HPDE6-E6E7 (cell line): ENCODE data around the gene ZNF774.
"Not testable (repeated sequence)": the region's sequence is repeated elsewhere in the genome, so short reads cannot be mapped to it uniquely, and the experiment has no call there.

Experiments used
- DNase-seq: peaks from one replicate; pipeline ENCODE4 v3.0.0; 2011; ENCODE audit warnings: missing footprints; ENCODE audit errors: extremely low spot score

ZNF774 gene

DNA sequence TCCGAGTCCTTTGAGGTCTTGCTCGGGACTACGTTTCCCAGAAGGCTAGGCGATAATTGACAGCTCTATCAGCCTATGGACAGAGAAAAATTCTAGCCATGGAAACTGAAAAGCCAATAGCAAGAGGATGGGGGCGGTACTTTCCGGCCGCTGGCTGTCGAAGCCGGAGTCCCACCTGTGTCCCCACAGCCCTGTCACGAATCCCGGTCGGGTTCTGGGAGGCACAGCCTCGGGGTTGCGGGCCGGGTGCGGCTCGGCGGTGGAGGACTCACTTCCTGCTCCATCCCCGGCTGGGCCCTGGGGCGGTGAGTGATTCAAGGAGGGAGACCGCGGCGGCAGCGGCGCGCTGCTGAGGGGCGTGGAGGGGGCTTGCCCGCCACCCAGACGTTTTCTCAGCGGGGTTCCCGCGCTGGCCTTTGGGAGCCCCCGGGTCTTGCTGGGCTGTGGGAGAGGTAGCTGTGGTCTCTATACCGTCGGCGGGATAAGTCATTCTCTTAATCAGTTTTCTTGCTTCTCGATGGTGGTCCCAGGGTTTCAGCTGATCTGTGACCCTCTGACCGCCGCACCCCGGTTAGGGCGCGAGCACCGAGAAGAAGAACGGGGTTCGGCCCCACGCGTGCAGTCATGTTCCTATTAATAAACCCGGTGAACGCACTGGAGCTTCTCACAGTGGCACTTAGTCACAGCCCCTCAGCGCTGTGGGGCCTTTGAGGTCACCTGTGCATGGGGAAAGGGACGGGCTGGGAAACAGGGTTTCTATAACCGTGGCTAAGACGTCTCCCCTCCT lies at the start of gene ZNF774:
TSS of gene ZNF774 (plus strand) at position 178 of the 787 bp plus-strand sequence. CDS start 2,377 bp downstream, outside the sequence.
- peak; percentile 99 for DNase-seq

DNA sequence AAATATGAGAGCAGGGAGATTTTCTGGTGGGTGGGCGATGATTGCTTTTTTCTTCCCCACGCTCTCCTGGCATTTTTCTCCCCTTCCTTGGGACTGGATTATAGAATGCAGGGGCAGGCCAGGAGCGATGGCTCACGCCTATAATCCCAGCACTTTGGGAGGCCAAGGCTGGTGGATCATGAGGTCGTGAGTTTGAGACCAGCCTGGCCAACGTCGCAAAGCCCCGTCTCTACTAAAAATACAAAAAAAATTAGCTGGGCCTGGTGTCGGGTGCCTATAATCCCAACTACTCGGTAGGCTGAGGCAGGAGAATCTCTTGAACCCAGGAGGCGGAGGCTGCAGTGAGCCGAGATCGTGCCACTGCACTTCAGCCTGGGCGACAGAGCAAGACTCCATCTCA lies 46.7 kb upstream of the ZNF774 start:
- not testable (repeated sequence) for DNase-seq

DNA sequence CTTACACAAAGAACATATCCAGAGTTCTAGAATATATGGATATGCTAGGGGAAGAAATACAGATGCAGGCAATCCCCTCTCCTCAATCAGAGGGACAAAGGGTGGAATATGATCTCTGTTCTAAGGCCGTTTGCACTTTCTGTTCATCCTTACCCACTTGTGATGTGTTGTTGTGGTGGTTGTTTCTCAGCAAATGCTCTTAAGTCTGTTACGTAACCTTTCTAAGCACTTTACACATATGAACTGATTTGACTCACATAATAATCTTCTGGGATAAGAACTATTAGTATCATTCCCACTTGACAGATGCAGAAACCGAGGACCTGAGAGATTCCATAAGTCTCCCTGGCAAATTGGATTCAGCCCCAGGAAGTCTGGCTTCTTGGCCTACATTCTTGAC lies 46.2 kb upstream of the ZNF774 start:
- DNase-seq, result no peak

DNA sequence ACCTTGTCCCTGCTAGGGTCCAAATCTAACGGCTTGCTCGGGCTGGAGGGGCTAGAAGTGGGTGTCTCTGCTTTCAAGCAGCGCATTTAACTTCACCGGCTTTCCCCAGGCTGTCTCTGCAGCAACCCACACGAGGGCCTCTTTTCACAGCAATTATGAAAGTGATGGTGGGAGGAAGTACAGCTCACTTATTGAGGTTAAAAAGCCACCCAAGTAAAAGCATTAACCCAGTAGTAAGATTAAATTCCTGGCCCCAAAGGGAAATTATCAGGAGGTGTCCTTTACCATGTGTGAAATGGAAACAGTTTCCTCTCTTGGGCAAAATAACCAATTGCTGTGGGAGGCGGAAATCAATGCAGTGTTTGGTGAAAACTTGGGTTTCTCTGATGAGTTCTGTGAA lies 45.5 kb upstream of the ZNF774 start:
- DNase-seq, result no peak

DNA sequence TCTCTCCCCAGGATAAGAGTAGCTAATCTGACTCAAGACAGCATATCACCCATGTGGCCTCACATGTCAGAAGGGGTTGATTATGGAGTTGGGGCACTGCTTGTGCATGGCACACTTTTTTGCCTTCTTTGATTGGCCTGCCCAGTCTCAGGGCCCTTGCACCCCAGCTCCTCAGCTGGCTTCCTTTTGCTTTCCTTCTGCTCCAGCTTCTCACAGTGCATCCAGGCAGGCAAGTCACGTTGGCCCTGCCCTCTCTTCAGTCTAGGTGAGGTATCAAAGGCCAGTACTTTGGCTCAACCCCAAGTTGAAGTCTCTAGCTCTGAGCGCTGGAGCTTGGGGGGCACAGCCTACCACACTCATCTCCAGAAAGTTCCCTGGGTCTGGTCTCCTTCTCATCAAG lies 44.4 kb upstream of the ZNF774 start:
- no peak for DNase-seq

DNA sequence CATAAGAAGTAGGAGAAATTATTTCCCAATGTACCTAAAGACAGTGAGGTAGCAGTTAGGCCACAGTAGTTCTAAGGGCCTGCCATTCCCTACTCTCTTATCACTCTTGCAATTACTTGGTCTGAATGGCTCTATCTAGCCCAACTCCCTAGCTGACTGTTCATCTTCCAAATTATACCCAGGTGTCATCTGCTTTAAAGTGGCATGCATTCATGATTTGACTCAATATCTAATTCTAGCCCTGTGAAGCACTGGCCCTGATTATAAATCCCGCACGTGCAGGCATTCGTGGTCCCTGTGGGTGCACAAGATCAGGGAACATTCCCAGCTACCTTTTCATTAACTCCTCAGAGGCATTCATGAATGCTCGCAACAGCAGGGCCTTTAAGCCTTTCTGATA lies 43.1 kb upstream of the ZNF774 start:
- DNase-seq, result no peak

DNA sequence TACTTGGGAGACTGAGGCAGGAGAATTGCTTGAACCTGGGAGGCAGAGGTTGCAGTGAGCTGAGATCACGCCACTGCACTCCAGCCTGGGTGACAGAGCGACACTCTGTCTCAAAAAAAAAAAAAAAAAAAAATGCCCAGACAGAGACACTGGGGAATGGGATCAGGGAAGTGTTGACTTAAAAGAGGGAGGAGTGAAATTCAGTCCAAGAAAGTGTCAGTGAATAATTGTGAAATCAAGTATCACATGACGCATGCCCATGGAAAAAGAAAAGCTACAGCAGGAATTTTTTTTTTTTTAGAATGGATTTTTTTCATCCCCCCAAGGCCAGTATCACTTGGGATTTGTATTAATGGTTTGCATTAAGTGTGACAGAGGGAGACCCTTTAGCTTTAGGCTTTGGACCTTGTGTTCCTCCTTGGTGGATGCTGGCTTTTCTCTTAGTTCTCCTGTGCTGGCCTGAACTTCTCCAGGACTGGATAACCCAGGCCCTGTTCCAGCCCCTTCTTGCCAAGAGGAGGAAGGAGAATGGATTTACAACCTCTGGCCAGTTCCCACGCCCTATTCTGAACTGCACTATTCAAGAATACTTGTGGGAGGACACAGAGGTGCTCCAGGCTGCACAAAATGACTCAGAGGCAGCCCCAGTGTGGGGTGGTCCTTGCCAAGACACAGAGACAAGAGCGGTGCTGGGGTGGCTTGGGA lies 36.7 kb upstream of the ZNF774 start:
- no peak for DNase-seq

DNA sequence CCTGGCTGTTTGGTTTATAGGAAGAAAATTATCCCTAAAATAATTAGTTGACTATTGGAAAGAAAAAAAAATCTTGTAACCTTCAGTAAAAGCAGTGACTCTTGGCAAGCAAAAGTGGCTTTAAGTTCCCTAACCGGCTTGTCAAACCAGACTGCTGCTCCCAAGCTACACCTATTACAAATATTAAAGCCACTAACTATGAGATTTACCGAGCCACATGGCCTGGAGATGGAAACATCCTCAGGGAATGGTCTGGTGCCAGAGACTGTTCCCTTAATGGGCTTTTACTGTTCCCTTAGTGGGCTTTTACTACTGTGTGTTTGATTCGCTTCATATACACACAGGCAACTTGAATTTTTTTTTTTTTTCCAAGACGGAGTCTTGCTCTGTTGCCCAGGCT lies 35.9 kb upstream of the ZNF774 start:
- no peak for DNase-seq

DNA sequence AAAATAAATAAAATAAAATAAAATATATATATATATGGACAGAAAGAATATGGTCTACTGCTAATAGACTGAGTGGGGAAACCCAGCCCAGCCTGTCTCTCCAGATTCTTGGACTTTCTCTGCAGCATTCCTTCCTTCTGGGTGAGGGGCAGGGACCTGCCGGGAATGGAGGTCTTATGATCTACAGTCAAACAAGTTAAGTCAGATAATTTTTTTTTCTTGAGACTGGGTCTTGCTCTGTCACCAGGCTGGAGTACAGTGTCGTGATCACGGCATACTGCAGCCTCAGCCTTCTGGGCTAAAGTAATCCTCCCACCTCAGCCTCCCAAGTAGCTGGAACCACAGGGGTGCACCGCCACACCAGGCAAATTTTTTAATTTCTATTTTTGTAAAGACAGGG lies 33.5 kb upstream of the ZNF774 start:
- DNase-seq, result no peak

DNA sequence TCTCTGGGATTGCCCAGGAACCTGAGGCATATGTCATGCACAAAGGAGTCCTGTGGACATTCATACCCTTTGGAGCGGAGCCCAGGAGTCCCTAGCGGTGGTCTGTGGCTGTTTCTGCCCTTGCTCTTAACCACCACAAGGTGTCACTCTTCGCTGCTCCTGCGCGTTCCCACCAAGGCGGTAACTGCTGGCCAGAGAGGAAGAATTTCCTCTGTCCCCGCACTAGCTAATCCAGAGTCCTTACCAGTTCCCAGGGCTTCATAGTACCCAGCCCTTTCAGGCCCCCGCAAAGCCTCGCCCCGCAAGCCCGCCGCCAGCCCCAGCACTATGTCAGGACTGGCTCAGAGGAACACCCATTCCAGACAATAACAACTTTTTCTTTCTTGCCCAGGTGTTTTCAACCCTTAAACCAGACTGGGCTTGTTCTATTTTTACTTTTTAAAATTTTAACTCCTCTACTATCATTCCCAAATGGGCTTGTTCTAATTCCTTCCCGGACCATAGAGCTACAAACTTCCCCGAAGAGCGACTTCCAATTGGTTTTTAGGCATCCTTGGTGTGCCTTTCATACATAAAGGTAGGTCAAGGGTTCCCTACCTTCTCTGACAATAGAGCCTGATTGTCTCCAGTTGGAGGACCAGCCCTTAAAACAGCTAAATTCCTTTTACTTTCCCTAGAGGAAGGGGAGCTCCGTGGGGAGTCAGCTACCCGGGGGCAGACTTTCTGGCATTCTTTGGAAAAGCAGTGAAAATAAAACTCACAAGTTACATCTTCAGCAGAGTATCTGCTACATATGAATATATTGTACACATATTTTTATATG lies 31.8 kb upstream of the ZNF774 start:
- DNase-seq, result peak; percentile 91

DNA sequence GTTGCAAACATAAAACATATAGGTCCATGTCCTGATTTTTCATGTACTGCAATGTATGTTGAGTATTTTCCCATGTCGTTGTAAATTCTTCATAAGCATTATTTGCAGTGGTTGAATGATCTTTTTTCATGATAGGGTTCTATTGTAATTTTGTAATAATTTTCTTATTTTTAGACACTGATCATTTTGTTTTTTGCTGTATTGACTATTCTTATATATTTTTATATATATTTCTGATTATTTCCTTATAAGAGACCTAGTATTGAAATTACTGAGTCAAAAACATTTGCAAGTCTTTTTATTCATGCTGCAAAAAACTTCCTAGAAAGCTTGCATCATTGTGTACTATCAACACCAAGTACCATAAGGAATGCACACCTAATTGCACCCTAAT lies 31.2 kb upstream of the ZNF774 start:
- DNase-seq, result no peak

DNA sequence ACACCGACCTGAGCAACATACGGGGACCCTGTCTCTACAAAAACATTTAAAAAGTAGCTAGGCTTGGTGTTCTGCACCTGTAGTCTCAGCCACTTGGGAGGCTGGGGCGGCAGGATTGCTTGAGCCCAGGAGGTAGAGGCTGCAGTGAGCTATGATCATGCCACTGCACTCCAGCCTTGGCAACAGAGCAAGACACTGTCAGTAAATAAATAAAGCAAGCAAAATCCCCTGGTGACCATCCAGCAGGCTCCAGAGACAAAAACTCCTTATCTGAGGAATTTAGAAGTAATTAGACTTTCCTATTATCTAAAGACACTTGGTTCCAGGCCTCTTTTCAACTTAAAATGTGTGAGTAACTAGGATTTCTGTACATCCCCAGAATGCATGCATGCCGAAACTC lies 29.5 kb upstream of the ZNF774 start:
- no peak for DNase-seq

DNA sequence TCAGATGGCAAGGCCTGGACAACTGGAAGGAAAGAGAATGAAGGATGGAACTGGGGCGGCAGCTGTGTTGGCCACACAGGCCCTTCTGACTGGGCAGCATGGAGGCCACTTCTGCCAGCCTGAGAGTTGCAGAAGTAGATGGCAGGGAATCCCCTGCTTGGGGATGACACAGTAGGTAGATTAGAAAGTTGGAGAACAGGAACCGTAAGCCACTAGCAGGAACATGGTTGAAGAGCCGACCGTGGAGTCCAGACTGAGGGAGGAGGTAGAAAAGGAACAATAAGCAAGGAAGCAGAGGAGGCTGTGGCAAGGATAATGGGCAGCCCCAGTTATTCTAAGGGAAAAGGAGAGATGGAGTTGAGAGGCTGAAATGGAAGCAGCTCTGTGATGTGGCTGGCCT lies 26.4 kb upstream of the ZNF774 start:
- DNase-seq, result no peak

DNA sequence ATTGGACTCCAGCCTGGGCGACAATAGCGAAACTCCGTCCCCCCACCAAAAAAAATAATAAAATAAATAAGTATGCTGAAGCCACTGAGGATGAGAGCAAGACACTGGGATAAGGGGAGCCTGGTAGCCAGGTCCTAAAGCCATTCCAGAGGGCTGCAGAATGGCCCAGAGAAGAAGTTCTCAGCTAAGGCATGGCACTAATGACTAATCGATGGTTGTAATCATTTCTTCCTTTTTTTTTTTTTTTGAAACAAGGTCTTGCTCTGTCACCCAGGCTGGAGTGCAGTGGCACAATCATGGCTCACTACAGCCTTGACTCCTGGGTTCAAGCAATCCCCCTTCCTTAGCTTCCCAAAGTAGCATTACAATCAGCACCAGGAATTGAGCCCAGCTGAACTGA lies 25.6 kb upstream of the ZNF774 start:
- DNase-seq, result no peak

DNA sequence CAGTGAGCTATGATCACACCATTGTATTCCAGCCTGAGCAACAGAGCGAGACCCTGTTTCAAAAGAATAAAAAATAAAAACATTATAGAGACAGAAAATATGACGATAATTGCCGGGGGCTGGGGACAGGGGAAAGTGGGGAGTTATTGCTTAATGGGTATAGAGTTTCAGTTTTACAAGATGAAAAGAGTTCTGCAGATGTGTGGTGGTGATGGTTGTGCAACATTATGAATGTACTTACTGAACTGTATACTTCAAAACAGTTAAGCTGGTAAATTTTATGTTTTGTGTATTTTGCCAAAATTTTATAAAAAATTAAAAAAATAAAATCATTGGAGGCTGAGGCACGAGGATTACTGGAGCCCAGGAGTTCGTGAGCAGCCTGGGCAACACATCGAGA lies 24.8 kb upstream of the ZNF774 start:
- no peak for DNase-seq

DNA sequence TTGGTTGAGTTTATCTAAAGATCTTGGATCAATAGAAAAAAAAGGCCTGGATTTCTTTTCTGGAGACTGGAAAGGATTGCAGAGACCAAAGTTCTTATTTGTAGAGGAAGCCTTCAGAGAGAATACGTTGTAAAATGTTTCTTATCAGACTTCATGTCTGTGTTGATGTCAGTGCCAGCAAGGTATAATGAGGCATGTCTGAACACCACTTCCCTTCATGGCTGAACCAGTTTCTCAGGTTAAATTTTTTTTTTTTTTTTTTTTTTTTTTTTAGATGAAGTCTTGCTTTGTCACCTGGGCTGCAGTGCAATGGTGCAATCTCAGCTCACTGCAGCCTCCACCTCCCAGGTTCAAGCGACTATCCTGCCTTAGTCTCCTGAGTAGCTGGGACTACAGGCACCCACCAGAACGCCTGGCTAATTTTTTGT lies 17.8 kb upstream of the ZNF774 start:
- no peak for DNase-seq

DNA sequence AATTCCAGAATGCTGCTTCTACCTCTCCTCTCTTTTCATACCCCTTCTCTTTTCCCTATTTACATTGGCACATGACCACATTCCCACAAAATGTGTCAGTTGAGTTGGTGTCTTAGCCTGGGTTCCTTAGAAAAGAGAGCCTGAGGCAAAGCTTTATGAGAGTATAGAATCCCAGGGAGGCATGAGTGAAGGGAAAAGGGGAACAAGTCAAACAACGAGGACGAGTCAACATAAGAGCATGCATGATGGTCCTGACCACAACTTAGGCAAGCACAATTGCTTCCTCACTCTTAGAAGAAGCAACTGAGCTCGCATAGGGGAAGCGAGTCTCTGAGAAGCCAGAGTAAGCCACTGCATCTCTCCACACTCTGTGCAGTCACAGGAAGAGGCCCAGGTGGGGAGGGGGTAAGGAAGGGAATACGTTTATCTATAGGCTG lies 15.4 kb upstream of the ZNF774 start:
- no peak for DNase-seq

DNA sequence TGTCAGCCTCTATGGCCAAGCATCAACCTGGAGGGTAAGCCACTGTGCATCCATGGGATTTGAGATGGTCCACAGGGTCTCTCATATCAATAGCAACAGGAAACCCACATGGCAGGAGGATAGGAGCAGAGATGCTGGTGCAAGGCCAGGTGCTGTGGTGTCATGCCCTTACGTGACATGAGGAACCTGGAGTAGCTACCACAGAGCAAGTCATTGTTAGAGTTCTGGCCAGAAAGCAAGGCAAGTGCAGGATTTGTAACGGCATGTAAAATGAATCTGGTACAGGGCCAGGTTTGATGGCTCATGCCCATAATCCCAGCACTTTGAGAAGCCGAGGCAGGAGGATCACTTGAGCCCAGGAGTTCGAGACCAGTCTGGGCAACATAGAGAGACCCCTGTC lies 14.8 kb upstream of the ZNF774 start:
- DNase-seq, result no peak

DNA sequence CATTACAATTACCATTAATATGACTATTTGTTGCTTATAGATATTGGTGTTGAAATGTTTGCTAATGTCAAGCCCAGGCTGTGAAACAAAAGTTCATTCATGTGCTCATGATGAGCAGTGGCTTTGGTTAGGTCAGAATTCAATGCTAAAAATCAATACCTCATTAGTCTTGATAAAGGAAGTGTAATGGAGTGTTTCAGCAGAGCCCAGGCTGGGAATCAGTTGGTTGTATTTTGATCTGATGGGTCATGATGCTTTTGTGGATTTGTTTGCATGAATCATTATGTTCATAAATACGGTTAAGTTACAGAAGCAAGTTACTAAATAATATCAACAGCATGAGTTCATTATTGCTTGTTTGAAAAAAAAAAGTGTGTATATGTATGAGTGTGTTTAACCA lies 13.6 kb upstream of the ZNF774 start:
- DNase-seq, result no peak

DNA sequence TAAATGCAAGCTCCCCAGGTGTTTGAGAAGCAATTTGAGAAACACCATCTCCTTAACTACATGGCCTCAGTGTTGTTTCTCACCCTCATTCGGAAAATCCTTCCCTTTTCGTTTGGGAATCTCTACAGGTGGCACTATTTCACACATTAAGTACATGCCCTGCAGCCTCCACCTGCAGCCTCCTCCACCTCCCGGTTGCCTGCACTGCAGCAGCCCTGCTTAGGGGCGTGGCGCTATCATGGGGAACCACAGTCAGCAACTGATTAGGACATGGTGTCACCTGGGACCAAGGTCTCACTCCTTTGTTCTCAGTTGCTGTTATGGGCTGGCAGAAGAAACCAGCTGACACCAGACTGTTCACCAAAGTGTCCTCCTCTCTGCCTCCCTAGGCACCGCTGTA lies 11.7 kb upstream of the ZNF774 start:
- no peak for DNase-seq

DNA sequence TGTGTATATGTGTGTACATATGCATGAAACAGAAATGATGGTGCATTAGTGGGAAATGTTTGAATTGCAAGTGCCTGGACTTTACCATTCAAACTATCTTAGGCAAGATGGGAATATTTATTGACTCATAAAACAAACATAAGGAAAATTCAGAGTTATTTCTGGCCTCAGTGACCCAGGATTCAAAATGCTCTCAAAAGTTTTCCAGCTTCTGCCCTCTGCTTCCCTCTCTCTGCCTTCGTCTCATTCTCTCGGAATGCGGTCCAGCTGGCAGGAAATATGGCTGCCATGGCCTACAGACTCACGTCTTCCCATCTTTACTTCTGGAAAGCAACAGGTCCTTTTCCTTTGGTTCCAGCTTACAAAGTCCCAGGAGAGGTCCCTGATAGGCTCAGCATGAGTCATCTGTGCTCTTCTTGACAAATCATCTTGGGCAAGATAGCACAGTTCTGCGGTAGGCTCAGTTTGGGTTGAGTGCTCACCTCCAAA lies 8.7 kb upstream of the ZNF774 start:
- DNase-seq, result no peak

DNA sequence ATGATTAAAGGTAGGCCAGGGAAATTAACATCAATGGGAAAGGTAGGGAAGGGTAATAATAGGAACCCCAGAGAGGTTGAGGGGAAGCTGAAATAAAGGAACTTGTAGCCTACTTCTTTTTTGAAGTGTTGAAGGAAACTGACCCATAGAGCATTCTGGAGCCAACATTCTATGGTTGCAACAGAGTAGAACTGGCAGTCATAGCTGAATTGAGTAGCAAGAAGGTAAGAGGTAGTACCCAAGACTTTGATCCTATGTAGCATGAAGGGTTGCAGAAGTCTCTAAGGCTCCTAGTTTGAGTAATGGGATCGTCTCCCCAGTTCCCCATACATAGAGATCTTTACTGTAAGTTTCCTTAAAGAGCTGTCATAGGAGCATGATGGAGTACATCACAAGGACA lies 7.4 kb upstream of the ZNF774 start:
- DNase-seq, result no peak
